LNCaP clone FGC (cell line): ENCODE results near the gene COL6A2.
"Not testable (repeated sequence)": the region's sequence is repeated elsewhere in the genome, so short reads cannot be mapped to it uniquely, and the experiment has no call there.

ENCODE experiments used
- DNase-seq: peaks from one replicate; pipeline ENCODE4 v3.0.0-alpha.2; 2011; ENCODE audit warnings: low read depth
- H3K4me3 ChIP-seq: 2 replicates; pipeline ENCODE4 v1.5.1; 2011; ENCODE audit warnings: mild to moderate bottlenecking, low read depth, low read length, control low read depth
- TF ChIP-seq, protein P1 (sequence below): IDR thresholded peaks from 2 replicates; pipeline ENCODE4 v1.5.1; 2012; ENCODE audit warnings: mild to moderate bottlenecking; ENCODE audit not compliant: control insufficient read depth, insufficient read depth; ENCODE audit errors: extremely low read depth

Gene COL6A2

DNA sequence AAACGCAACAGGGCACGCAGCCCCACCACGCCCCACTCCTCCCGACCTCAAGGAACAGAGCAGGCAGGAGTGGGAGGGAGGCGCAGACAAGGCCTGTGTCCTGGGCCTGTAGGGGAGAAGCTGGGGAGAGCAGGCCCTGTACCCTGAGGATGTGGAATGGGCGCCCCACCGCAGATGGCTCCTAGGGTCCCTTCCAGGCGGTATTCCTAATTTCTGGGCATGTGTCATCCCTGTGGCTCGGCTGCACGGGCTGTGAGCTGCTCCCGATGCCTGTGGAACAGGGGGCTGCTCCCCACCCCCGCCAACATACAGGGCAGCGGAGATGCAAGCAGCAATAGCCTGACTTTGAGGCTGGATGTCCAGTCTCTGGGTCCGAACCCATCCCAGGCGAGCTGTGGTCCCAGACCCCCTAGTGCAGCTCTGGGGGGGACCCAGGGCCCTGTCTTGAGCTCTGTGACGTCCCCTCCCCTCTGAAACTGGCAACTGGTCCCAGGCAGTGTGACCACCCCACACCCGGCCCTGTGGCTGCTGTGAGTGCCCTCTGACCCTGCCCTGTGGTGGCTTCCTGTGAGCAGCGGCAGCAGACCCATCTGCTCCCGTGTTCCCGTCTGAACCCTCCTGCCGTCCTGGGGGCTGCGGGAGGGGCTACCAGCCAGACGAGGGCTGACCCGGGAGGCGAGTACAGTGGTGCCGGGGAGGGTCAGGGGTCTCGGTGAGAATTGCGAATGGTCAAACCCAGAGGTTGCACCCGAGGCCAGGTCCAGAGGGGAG lies 13.9 kb upstream of the COL6A2 start:
- H3K4me3 ChIP-seq: no peak overlapping the region
- TF ChIP-seq, protein P1, sequence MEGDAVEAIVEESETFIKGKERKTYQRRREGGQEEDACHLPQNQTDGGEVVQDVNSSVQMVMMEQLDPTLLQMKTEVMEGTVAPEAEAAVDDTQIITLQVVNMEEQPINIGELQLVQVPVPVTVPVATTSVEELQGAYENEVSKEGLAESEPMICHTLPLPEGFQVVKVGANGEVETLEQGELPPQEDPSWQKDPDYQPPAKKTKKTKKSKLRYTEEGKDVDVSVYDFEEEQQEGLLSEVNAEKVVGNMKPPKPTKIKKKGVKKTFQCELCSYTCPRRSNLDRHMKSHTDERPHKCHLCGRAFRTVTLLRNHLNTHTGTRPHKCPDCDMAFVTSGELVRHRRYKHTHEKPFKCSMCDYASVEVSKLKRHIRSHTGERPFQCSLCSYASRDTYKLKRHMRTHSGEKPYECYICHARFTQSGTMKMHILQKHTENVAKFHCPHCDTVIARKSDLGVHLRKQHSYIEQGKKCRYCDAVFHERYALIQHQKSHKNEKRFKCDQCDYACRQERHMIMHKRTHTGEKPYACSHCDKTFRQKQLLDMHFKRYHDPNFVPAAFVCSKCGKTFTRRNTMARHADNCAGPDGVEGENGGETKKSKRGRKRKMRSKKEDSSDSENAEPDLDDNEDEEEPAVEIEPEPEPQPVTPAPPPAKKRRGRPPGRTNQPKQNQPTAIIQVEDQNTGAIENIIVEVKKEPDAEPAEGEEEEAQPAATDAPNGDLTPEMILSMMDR: no peak
- no peak for DNase-seq

DNA sequence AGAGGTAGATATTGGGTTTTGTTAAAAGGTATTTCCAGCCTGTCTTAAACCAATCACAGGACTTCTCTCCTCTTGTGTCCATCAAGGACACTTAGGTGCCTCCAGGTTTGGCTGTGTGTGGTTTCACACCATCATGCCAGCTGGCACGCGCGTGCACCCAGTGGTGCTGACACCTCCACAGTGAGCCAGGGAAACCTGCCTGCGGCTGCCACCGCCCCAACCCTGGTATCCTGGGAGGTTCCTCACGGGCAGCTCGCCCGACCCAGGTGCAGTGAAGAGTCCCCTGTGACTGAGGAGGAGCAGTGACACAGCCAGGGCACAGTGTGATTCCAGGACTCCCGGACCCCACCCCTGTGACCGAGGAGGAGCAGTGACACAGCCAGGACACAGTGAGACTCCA lies 13.2 kb upstream of the COL6A2 start:
- TF ChIP-seq, protein P1: no peak
- peak; percentile 25 for DNase-seq
- no peak overlapping the region for H3K4me3 ChIP-seq

DNA sequence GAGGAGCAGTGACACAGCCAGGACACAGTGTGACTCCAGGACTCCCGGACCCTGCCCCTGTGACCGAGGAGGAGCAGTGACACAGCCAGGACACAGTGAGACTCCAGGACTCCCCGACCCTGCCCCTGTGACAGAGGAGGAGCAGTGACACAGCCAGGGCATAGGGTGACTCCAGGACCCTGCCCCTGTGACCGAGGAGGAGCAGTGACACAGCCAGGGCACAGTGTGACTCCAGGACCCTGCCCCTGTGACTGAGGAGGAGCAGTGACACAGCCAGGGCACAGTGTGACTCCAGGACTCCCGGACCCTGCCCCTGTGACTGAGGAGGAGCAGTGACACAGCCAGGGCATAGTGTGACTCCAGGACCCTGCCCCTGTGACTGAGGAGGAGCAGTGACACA lies 12.7 kb upstream of the COL6A2 start:
- H3K4me3 ChIP-seq, DNase-seq: not testable (repeated sequence)

DNA sequence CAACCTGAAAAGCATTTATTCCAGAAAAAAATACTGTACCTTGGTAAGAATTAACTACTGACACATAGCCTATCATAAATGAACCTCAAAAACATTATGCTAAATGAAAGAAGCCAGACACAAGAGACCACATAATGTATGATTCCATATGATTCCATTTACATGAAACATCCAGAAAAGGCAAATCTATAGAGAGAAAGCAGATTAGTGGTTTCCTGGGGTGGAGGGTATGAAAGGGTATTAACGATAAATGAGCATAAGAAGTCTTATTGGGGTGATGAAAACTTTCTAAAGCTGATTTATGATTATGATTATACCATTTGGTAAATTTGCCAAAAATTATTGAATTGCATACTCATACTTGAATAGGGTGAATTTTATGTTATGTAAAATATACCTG lies 10.3 kb upstream of the COL6A2 start:
- DNase-seq: no peak
- TF ChIP-seq, protein P1: no peak
- H3K4me3 ChIP-seq: no peak overlapping the region

DNA sequence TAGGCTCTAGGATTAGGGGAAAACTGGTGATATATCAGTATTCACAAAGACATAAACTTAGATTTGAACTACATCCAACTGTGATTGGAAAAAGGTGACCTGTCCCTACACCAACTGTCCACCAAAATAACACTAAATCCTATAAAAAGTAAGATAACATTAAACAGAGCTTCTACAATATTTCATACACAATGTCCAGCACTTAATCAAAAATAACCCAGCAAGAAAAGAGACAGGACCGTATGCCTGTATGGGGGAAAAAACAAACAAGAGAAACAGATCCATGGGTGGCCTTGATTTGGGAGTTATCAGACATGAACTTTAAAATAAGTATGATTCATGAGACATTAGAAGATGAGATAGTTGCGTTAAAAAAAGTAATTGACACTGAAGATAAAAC lies 9.7 kb upstream of the COL6A2 start:
- DNase-seq: no peak
- no peak overlapping the region for H3K4me3 ChIP-seq
- TF ChIP-seq, protein P1: no peak

DNA sequence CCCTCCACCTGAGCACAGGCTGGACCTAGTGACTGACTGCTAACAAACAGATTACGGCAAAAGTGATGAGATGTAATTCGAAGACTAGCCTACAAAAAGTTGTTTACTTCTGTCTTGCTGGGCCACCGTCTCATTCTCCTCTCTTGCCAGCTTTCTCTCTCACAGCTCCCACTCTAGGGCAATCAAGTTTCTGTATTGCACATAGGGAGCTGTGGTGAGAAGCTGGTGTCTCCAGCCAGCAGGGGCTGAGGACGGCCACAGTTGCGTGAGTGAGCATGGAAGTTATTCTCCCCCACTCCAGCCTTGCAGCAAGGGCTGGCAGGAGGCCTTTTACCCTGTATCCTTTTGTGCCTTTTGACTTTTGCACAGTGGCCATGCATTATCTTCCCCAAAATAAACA lies 8.6 kb upstream of the COL6A2 start:
- no peak overlapping the region for H3K4me3 ChIP-seq
- TF ChIP-seq, protein P1: no peak
- no peak for DNase-seq

DNA sequence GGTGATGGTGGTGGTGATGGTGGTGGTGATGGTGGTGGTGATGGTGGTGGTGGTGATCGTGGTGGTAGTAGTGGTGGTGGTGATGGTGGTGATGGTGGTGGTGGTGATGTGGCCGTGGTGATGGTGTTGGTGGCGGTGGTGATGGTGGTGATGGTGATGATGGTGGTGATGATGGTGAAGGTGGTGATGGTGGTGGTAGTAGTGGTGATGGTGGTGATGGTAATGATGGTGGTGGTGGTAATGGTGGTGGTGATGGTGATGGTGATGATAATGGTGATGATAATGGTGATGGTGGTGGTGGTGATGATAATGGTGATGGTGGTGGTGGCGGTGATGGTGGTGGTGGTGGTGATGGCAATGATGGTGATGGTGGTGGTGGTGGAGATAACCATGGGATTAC lies 6.8 kb upstream of the COL6A2 start:
- no peak overlapping the region for H3K4me3 ChIP-seq
- no peak for DNase-seq
- TF ChIP-seq, protein P1: no peak
